DOHH2 (cell line): ENCODE results near the gene CNTN1.

Source experiments
- H3F3A ChIP-seq: fragments of 200-600 bp; sonication (generic), shearing (Covaris generic); 2 replicates; pipeline ENCODE4 v1.6.0; 2016; ENCODE audit warnings: antibody characterized with exemption, mild to moderate bottlenecking; ENCODE audit not compliant: control insufficient read depth, insufficient read depth
- H3K27ac ChIP-seq: fragments of 200-600 bp; sonication (generic); 2 replicates; pipeline ENCODE4 v1.5.1; 2014; ENCODE audit warnings: low read depth, mild to moderate bottlenecking, low read length, moderate library complexity
- H3K27me3 ChIP-seq: fragments of 200-600 bp; sonication (generic); 2 replicates; pipeline ENCODE4 v1.6.1; 2014; ENCODE audit warnings: mild to moderate bottlenecking, low read length, mixed read lengths; ENCODE audit not compliant: control insufficient read depth
- H3K36me3 ChIP-seq: fragments of 200-600 bp; sonication (generic); 2 replicates; pipeline ENCODE4 v1.6.1; 2014; ENCODE audit warnings: mild to moderate bottlenecking, low read length, moderate library complexity, mixed read lengths; ENCODE audit not compliant: control insufficient read depth
- H3K4me1 ChIP-seq: fragments of 200-600 bp; sonication (generic); 2 replicates; pipeline ENCODE4 v1.6.1; 2014; ENCODE audit warnings: mild to moderate bottlenecking, low read length, mixed read lengths; ENCODE audit not compliant: control insufficient read depth
- H3K4me2 ChIP-seq: fragments of 200-600 bp; sonication (generic); 2 replicates; pipeline ENCODE4 v1.6.0; 2014; ENCODE audit warnings: mild to moderate bottlenecking, low read length, moderate library complexity
- H3K4me3 ChIP-seq: fragments of 200-600 bp; sonication (generic); 2 replicates; pipeline ENCODE4 v1.5.1; 2014; ENCODE audit warnings: mild to moderate bottlenecking, low read length, mixed read lengths
- H3K79me2 ChIP-seq: fragments of 200-600 bp; sonication (generic); 2 replicates; pipeline ENCODE4 v1.6.1; 2014; ENCODE audit warnings: mild to moderate bottlenecking, low read length, mixed read lengths; ENCODE audit not compliant: control insufficient read depth
- H3K9me2 ChIP-seq: fragments of 200-600 bp; sonication (generic); replicated peaks from 2 replicates; pipeline ENCODE4 v1.6.1; 2014; ENCODE audit warnings: mild to moderate bottlenecking, low read length, mixed read lengths; ENCODE audit not compliant: control insufficient read depth
- H3K9me3 ChIP-seq: fragments of 200-600 bp; sonication (generic); 2 replicates; pipeline ENCODE4 v1.6.1; 2014; ENCODE audit warnings: antibody characterized with exemption, low read length, mixed read lengths; ENCODE audit not compliant: control insufficient read depth, insufficient read depth
- H4K20me1 ChIP-seq: fragments of 200-600 bp; sonication (generic); 2 replicates; pipeline ENCODE4 v1.6.0; 2014; ENCODE audit warnings: low read depth, mild to moderate bottlenecking, antibody characterized with exemption, low read length, moderate library complexity; ENCODE audit not compliant: control insufficient read depth, insufficient read depth
- EZH2phosphoT487 ChIP-seq: fragments of 200-600 bp; sonication (generic); IDR thresholded peaks from 2 replicates; pipeline ENCODE4 v1.6.1; 2017; ENCODE audit warnings: borderline replicate concordance, mild to moderate bottlenecking, antibody characterized with exemption, low read length, moderate library complexity, mixed read lengths
- TF ChIP-seq, protein P1 (sequence below): fragments of 200-600 bp; sonication (generic); IDR thresholded peaks from one replicate; pipeline ENCODE4 v1.5.1; 2014; ENCODE audit warnings: antibody characterized with exemption, mild to moderate bottlenecking, low read depth, low read length; ENCODE audit not compliant: poor library complexity, severe bottlenecking

Gene CNTN1

DNA sequence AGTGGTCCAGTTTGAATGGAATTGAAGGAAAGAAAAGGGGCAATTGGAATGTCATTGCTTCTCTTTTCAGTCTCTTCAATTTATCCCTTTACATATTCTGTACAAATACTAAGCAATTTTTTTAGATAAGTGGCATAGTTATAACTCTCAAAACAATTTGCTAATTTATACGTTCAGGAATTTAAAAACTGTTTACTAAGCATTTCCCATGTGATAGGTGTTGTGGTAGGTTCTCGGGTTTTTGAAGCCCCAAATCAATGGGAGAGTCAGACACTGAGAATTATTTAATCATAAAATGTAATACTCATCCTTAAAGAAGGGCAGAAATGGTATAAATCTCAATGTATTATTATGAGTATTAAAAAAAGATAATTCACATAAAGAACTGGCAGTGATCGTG lies 197.1 kb downstream of the CNTN1 start:
- no peak for TF ChIP-seq EZH2phosphoT487
- TF ChIP-seq, protein P1, sequence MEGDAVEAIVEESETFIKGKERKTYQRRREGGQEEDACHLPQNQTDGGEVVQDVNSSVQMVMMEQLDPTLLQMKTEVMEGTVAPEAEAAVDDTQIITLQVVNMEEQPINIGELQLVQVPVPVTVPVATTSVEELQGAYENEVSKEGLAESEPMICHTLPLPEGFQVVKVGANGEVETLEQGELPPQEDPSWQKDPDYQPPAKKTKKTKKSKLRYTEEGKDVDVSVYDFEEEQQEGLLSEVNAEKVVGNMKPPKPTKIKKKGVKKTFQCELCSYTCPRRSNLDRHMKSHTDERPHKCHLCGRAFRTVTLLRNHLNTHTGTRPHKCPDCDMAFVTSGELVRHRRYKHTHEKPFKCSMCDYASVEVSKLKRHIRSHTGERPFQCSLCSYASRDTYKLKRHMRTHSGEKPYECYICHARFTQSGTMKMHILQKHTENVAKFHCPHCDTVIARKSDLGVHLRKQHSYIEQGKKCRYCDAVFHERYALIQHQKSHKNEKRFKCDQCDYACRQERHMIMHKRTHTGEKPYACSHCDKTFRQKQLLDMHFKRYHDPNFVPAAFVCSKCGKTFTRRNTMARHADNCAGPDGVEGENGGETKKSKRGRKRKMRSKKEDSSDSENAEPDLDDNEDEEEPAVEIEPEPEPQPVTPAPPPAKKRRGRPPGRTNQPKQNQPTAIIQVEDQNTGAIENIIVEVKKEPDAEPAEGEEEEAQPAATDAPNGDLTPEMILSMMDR = no peak
- H3K4me2 ChIP-seq = no peak overlapping the region
- no peaks in the 10 kb centered on the region for H3K27me3 ChIP-seq

DNA sequence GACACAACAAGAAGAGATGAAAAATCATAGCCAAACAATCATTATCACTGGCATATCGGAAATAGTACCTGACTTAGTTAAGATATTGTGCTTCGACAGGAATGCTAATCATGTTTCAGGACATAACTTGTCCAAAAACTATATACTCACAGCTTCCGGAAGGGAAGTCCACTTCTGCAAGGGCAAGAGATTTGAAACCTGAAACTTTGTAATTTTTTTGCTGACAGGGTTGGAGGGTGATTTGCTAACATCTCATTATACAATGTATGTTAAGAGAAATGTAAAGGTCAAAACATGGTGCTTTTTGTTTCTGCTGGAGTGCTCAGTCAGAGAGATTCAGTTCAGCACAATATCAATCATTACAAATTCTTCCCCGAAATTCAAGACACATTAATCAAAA lies 200.3 kb downstream of the CNTN1 start:
- H3K9me2 ChIP-seq = no peaks in the 10 kb centered on the region
- TF ChIP-seq EZH2phosphoT487 = no peak
- TF ChIP-seq, protein P1 = no peak
- H3K4me2 ChIP-seq = no peak overlapping the region
- H3K27ac ChIP-seq = no peak overlapping the region
- no peaks in the 10 kb centered on the region for H3K36me3 ChIP-seq
- no peaks in the 10 kb centered on the region for H3F3A ChIP-seq
- no peaks in the 10 kb centered on the region for H4K20me1 ChIP-seq
- no peaks in the 10 kb centered on the region for H3K4me1 ChIP-seq
- no peaks in the 10 kb centered on the region for H3K9me3 ChIP-seq
- H3K27me3 ChIP-seq = no peaks in the 10 kb centered on the region
- H3K79me2 ChIP-seq = no peaks in the 10 kb centered on the region
- H3K4me3 ChIP-seq = no peak overlapping the region

More for the DNA sequence above, 197.1 kb downstream of the CNTN1 start:
- no peaks in the 10 kb centered on the region for H3K4me1 ChIP-seq
- no peak overlapping the region for H3K4me3 ChIP-seq
- H3K27ac ChIP-seq = no peak overlapping the region
- H3K9me2 ChIP-seq = no peaks in the 10 kb centered on the region
- no peaks in the 10 kb centered on the region for H3K9me3 ChIP-seq
- H3F3A ChIP-seq = no peaks in the 10 kb centered on the region
- H4K20me1 ChIP-seq = no peaks in the 10 kb centered on the region
- H3K36me3 ChIP-seq = no peaks in the 10 kb centered on the region
- no peaks in the 10 kb centered on the region for H3K79me2 ChIP-seq

DNA sequence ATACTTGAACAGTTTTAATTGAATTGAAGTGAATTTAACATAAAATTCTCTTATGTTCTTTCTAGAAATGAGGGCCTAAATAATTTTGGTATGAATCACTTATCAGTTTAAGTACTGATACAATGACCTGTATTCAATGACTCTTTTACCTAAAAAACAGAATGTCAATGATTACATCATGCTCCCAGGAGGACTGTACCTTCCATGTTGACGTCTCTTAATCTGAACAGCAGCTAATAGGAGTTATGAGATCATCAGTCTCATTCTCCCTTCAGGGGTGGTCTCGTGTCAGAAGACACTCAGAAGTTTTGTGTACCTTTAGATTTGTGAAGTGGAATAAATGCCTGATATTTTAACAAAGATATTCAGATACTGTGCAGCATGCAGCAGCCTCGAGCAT lies 206.3 kb downstream of the CNTN1 start:
- TF ChIP-seq, protein P1 = no peak
- no peak for TF ChIP-seq EZH2phosphoT487
- H3K79me2 ChIP-seq = no peaks in the 10 kb centered on the region

DNA sequence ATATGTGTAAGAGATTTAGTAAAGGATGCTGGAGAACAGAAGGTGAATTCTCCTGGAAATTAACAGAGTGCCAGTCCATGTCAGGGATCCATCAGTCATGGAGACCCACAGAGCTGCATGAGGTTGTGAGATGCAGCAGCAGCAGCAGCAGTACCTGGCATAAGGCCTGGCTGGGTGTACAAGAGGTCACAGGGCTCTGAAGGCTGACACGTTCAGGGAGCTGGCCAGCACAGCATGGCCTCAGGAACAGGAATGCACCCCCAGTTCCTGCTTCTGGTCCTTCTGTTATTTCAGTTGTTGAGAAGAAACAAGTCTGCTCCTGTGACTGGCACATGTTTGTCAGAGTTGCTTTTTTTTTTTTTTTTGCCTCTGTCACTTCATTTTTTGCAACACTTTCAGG lies 210.8 kb downstream of the CNTN1 start:
- Histone ChIP-seq H3K79me2 (no peaks in the 10 kb centered on the region), H3K4me2 (no peak overlapping the region), H3K27ac (no peak overlapping the region), H3K9me3 (no peaks in the 10 kb centered on the region), H4K20me1 (no peaks in the 10 kb centered on the region), H3K36me3 (no peaks in the 10 kb centered on the region), H3K9me2 (no peaks in the 10 kb centered on the region), H3K27me3 (no peaks in the 10 kb centered on the region), H3K4me3 (no peak overlapping the region), H3F3A (no peaks in the 10 kb centered on the region), H3K4me1 (no peaks in the 10 kb centered on the region)
- TF ChIP-seq, protein P1 = no peak
- no peak for TF ChIP-seq EZH2phosphoT487

More for the DNA sequence above, 206.3 kb downstream of the CNTN1 start:
- H3K27ac ChIP-seq = no peak overlapping the region
- H3K4me3 ChIP-seq = no peak overlapping the region
- H3K9me3 ChIP-seq = no peaks in the 10 kb centered on the region
- H3K27me3 ChIP-seq = no peaks in the 10 kb centered on the region
- no peaks in the 10 kb centered on the region for H3K9me2 ChIP-seq
- H3K4me1 ChIP-seq = no peaks in the 10 kb centered on the region
- H3K4me2 ChIP-seq = no peak overlapping the region
- H3F3A ChIP-seq = no peaks in the 10 kb centered on the region
- no peaks in the 10 kb centered on the region for H4K20me1 ChIP-seq
- H3K36me3 ChIP-seq = no peaks in the 10 kb centered on the region
